GM13977 (cell line): Measurements from ENCODE around the gene KCNK13.

Experiments used
- DNase-seq: peaks from one replicate; pipeline ENCODE4 v3.0.0; 2012; ENCODE audit warnings: low spot score
- CTCF ChIP-seq: IDR thresholded peaks from 2 replicates; pipeline ENCODE4 v1.5.1; 2012; ENCODE audit warnings: mild to moderate bottlenecking, control low read depth; ENCODE audit not compliant: insufficient read depth; ENCODE audit errors: extremely low read depth, missing control alignments
- in situ Hi-C: fragments of 300-500 bp; cut with MboI; formaldehyde crosslinking; loops from one replicate; pipeline ENCODE4 v1.12.0; 2022; ENCODE audit warnings: low sequenced_read_pairs, low pct_unique_long_range_greater_than_20kb, mixed read lengths, inconsistent platforms; ENCODE audit not compliant: unreplicated experiment

Gene KCNK13

GRCh38 chr14:90115780-90116179 is 54.0 kb downstream of the KCNK13 start:
- in situ Hi-C loops, result no loop called here
- no peak for TF ChIP-seq CTCF
- DNase-seq, result no peak

GRCh38 chr14:90116444-90116843 is 54.6 kb downstream of the KCNK13 start:
- no peak for DNase-seq
- in situ Hi-C loops, result no loop called here
- no peak for TF ChIP-seq CTCF

- no peak for TF ChIP-seq CTCF
- no peak for DNase-seq
- in situ Hi-C loops, result no loop called here
Observed at GRCh38 chr14:90118027-90118426, 56.2 kb downstream of the KCNK13 start.

GRCh38 chr14:90126260-90126659 is 64.5 kb downstream of the KCNK13 start:
- in situ Hi-C loops, result no loop called here
- TF ChIP-seq CTCF, result no peak
- DNase-seq, result no peak

- no peak for DNase-seq
- in situ Hi-C loops, result no loop called here
- TF ChIP-seq CTCF, result no peak
Observed at GRCh38 chr14:90132821-90133570, 71.2 kb downstream of the KCNK13 start.

GRCh38 chr14:90136904-90137303 is 75.1 kb downstream of the KCNK13 start:
- no peak for DNase-seq
- TF ChIP-seq CTCF, result no peak
- in situ Hi-C loops, result no loop called here
